Endodermal cell (in vitro differentiated cells): ENCODE results near the gene POP7. TPM values are rescaled to one million over a fixed set of nuclear protein-coding genes. Genes with fewer than 3 reads are reported as not detected.
A peak's percentile ranks its signal among the peaks of the same experiment; 100 is the strongest.

Source experiments
- DNase-seq: peaks from one replicate; pipeline ENCODE4 v3.0.0-alpha.2; 2017
- H3K27ac ChIP-seq: 2 replicates; pipeline ENCODE4 v1.5.1; 2013; ENCODE audit warnings: mild to moderate bottlenecking, low read depth, low read length, moderate library complexity
- H3K27me3 ChIP-seq: 2 replicates; pipeline ENCODE4 v1.6.1; 2013; ENCODE audit warnings: mild to moderate bottlenecking, low read length, moderate library complexity; ENCODE audit not compliant: insufficient read depth, control insufficient read depth, poor library complexity, severe bottlenecking
- H3K36me3 ChIP-seq: 2 replicates; pipeline ENCODE4 v1.7.0; 2013; ENCODE audit warnings: mild to moderate bottlenecking, low read length, moderate library complexity; ENCODE audit not compliant: control insufficient read depth, insufficient read depth
- H3K4me1 ChIP-seq: one replicate; pipeline ENCODE4 v1.7.0; 2013; ENCODE audit warnings: low read length; ENCODE audit not compliant: control insufficient read depth, insufficient read depth
- H3K4me3 ChIP-seq: 2 replicates; pipeline ENCODE4 v1.5.1; 2013; ENCODE audit warnings: mild to moderate bottlenecking, low read length, moderate library complexity
- H3K9ac ChIP-seq: 2 replicates; pipeline ENCODE4 v1.6.1; 2013; ENCODE audit warnings: mild to moderate bottlenecking, low read length, moderate library complexity; ENCODE audit not compliant: poor library complexity, severe bottlenecking; ENCODE audit errors: extremely low read depth
- H3K9me3 ChIP-seq: 2 replicates; pipeline ENCODE4 v1.6.1; 2013; ENCODE audit warnings: mild to moderate bottlenecking, low read length, moderate library complexity; ENCODE audit not compliant: control insufficient read depth
- H3K27ac Mint-ChIP-seq: 2 replicates; pipeline ENCODE4 v1.8.0; 2020; ENCODE audit warnings: mixed read lengths
- H3K27me3 Mint-ChIP-seq: 2 replicates; pipeline ENCODE4 v1.8.0; 2021; ENCODE audit warnings: mild to moderate bottlenecking, mixed read lengths; ENCODE audit not compliant: insufficient read depth
- H3K36me3 Mint-ChIP-seq: 2 replicates; pipeline ENCODE4 v1.8.0; 2020; ENCODE audit warnings: low read depth, mixed read lengths
- H3K4me1 Mint-ChIP-seq: 2 replicates; pipeline ENCODE4 v1.8.0; 2020; ENCODE audit warnings: mixed read lengths
- H3K4me3 Mint-ChIP-seq: 2 replicates; pipeline ENCODE4 v1.8.0; 2020; ENCODE audit warnings: mild to moderate bottlenecking, moderate library complexity, mixed read lengths
- H3K9me3 Mint-ChIP-seq: 2 replicates; pipeline ENCODE4 v1.8.0; 2020; ENCODE audit warnings: mild to moderate bottlenecking, mixed read lengths
- WGBS, 2 experiments: methylation state at CpG; one replicate each; pipeline versions ENCODE4 v1.1.5 to v1.1.7; 2013; ENCODE audit warnings: missing lambda C conversion rate in 2 of 2, mixed read lengths in 1 of 2; ENCODE audit not compliant: insufficient coverage in 1 of 2, insufficient read length in 1 of 2; 5-methylcytosine and 5-hydroxymethylcytosine counted together
- total RNA-seq, 2 donors: library from RNA; stranded (reverse); fragmentation: NEBNext Ultra II Directional in 1 of 2; extraction: Animal tissue kit (Norgen Biotek cat#: 25700) in 1 of 2; gene quantifications; 2 replicates in 1 of 2; 3 replicates in 1 of 2; pipeline ENCODE4 v1.2.1, GENCODE V29; 2021
- TF ChIP-seq, protein P1 (sequence below): fragments of 200-600 bp; sonication (generic); conservative IDR thresholded peaks from 2 replicates; pipeline ENCODE4 v1.5.0; 2021; ENCODE audit warnings: antibody characterized with exemption, mild to moderate bottlenecking

POP7 gene
- total RNA-seq, 2 donors from 2014 or later: 51.7 to 59.2 TPM

GRCh38 chr7:100692578-100692961, 13.4 kb upstream of the POP7 start:
- no peaks in the 10 kb centered on the region for H3K9me3 Mint-ChIP-seq
- H3K27ac Mint-ChIP-seq: peak overlapping the region; percentile 96
- H3K4me1 Mint-ChIP-seq: peaks cover 19% of the 10 kb centered on the region
- peak overlapping the region; percentile 94 for H3K4me3 ChIP-seq
- H3K4me3 Mint-ChIP-seq: peak overlapping the region; percentile 92
- peaks cover 12% of the 10 kb centered on the region for H3K4me1 ChIP-seq
- 55 to 60% methylated on average over 4 to 6 of the region's 6 CpGs for WGBS, 2 experiments
- H3K27me3 ChIP-seq: no peaks in the 10 kb centered on the region
- H3K27ac ChIP-seq: no peak overlapping the region
- H3K27me3 Mint-ChIP-seq: peaks cover 8% of the 10 kb centered on the region
- TF ChIP-seq, protein P1, sequence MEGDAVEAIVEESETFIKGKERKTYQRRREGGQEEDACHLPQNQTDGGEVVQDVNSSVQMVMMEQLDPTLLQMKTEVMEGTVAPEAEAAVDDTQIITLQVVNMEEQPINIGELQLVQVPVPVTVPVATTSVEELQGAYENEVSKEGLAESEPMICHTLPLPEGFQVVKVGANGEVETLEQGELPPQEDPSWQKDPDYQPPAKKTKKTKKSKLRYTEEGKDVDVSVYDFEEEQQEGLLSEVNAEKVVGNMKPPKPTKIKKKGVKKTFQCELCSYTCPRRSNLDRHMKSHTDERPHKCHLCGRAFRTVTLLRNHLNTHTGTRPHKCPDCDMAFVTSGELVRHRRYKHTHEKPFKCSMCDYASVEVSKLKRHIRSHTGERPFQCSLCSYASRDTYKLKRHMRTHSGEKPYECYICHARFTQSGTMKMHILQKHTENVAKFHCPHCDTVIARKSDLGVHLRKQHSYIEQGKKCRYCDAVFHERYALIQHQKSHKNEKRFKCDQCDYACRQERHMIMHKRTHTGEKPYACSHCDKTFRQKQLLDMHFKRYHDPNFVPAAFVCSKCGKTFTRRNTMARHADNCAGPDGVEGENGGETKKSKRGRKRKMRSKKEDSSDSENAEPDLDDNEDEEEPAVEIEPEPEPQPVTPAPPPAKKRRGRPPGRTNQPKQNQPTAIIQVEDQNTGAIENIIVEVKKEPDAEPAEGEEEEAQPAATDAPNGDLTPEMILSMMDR: no peak
- no peaks in the 10 kb centered on the region for H3K9me3 ChIP-seq
- no peak for DNase-seq
- peaks cover 23% of the 10 kb centered on the region for H3K36me3 ChIP-seq
- peaks cover 21% of the 10 kb centered on the region for H3K36me3 Mint-ChIP-seq
- H3K9ac ChIP-seq: no peak overlapping the region

DNA sequence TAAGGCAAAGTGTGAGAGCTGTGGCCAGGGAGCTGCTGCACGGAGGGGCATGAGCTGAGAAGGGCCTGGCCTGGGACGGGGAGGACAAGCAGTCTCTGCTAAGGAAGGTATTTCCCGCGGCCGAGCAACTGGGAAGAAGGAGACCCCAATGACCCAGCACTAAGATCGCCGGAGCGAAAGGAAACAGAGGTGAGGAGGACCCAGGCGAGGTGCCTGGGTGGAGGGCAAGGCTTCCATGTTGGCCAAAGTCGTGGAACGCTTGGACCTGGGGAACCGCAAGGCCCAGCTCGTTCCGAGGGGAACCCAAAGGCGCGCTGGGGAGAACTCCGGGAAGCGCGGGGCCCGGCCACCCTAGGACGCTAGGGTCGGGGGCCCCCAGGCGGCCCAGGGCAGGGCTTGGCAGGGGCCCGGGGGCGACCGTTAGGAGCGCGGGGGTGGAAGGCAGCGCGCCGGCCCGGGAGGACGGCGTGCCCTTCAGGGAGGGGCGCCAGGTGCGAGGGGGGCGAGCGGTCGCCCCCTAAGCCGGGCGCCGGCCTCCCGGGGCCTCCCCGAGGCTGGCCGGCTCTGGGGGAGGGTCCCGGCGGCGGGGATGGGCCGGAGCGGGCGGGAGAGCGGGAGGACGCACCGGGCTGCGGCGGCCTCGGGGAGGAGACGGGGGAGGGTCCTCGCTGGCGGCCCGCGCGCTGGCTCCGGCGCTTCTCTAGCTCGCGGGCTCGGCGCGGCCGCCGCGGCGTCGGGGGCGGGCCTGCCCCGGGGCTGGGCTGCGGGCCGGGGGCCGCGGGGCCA, 12.4 kb upstream of the POP7 start:
- Mint-ChIP-seq H3K27me3 (peaks cover 8% of the 10 kb centered on the region), H3K4me3 (peak overlapping the region; percentile 92), H3K9me3 (no peaks in the 10 kb centered on the region), H3K36me3 (peaks cover 12% of the 10 kb centered on the region), H3K27ac (peak overlapping the region; percentile 96), H3K4me1 (peaks cover 19% of the 10 kb centered on the region)
- H3K27me3 ChIP-seq: no peaks in the 10 kb centered on the region
- DNase-seq: peak; percentile 59
- H3K27ac ChIP-seq: peak overlapping the region; percentile 32
- H3K4me1 ChIP-seq: peaks cover 12% of the 10 kb centered on the region
- H3K9ac ChIP-seq: peak overlapping the region; percentile 78
- H3K36me3 ChIP-seq: peaks cover 15% of the 10 kb centered on the region
- TF ChIP-seq, protein P1: no peak
- H3K4me3 ChIP-seq: peak overlapping the region; percentile 94
- WGBS, 2 experiments: 0% methylated on average over 19 to 81 of the region's 81 CpGs
- no peaks in the 10 kb centered on the region for H3K9me3 ChIP-seq

DNA sequence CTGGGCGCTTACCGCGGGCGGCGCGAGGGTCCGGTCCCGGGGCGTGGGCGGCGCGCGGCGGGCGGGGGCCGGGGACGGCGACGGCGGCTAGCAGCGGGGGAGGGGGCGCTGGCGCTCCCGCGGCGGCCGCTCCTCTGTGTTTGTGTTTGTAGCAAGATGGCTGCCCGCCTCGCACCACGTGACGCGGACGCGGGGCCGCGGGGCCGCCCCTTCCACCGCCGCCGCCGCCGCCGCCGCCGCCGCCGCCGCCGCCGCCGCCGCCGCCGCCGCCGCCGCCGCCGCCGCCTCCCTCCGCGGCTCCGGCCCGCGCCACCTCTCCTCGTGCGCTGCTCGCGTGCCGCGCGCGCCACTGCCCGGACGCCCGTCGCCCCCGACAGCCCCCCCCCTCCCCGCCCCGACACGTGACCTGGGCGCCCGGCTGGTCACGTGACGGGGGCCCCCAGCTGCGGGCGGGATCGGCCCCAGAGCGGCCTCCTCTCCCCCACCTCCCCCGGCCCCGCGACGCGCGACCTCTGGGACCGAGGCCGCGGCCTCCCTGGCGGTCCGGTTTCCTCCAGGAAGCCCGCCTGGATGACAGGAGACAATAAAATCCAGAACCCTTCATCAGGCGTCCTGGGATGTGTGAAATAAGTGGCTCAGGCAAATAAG, 11.7 kb upstream of the POP7 start, which contains the start of gene GIGYF1:
Gene GIGYF1 (minus strand): TSS at position 153 of the 648 bp plus-strand sequence. CDS start 6,012 bp downstream, outside the sequence.
- no peaks in the 10 kb centered on the region for H3K9me3 ChIP-seq
- H3K4me1 Mint-ChIP-seq: peaks cover 19% of the 10 kb centered on the region
- H3K4me1 ChIP-seq: peaks cover 12% of the 10 kb centered on the region
- peak within 1 kb of the TSS; percentile 94 for H3K4me3 ChIP-seq
- H3K36me3 Mint-ChIP-seq: peaks cover 5% of the 10 kb centered on the region
- H3K9me3 Mint-ChIP-seq: no peaks in the 10 kb centered on the region
- peak within 1 kb of the TSS; percentile 32 for H3K27ac ChIP-seq
- H3K4me3 Mint-ChIP-seq: peak within 1 kb of the TSS; percentile 92
- H3K27ac Mint-ChIP-seq: peak within 1 kb of the TSS; percentile 96
- DNase-seq: peak; percentile 87
- peaks cover 8% of the 10 kb centered on the region for H3K27me3 Mint-ChIP-seq
- 1 to 14% methylated on average over 5 to 92 of the region's 102 CpGs for WGBS, 2 experiments
- H3K27me3 ChIP-seq: no peaks in the 10 kb centered on the region
- TF ChIP-seq, protein P1: no peak
- H3K9ac ChIP-seq: peak within 1 kb of the TSS; percentile 78
- H3K36me3 ChIP-seq: peaks cover 8% of the 10 kb centered on the region
